SK-N-SH (cell line): ENCODE measurements around the gene NRP2. TPM values are rescaled to one million over a fixed set of nuclear protein-coding genes. Genes with fewer than 3 reads are reported as not detected.

Experiments used
- CTCF ChIA-PET: fragments of 300-600, 350-600 bp; formaldehyde crosslinking; extraction: SDS; loops from one replicate; lab custom pipeline; 2021; lab: Yijun Ruan, JAX
- POLR2A ChIA-PET: fragments of 350-600 bp; sonication (Branson Sonifier 250); formaldehyde crosslinking; extraction: SDS; loops from one replicate; lab custom pipeline; 2020; ENCODE audit warnings: antibody characterized with exemption, inconsistent platforms; lab: Yijun Ruan, JAX
- DNase-seq: peaks from one replicate; pipeline ENCODE4 v3.0.0; 2012
- H2AFZ ChIP-seq: fragments of 200-600 bp; sonication (generic); 2 replicates; pipeline ENCODE4 v1.8.1; 2016; ENCODE audit warnings: antibody characterized with exemption, mild to moderate bottlenecking, low read depth
- H3F3A ChIP-seq: fragments of 200-600 bp; sonication (generic); replicated peaks from 2 replicates; pipeline ENCODE3; 2016; ENCODE audit warnings: antibody characterized with exemption, mild to moderate bottlenecking; ENCODE audit not compliant: insufficient read depth
- H3K27ac ChIP-seq, 2 experiments: fragments of 200-500 bp in 1 of 2; fragments of 200-600 bp in 1 of 2; sonication (Bioruptor generic) in 1 of 2; sonication (generic), shearing (Covaris generic) in 1 of 2; 2 replicates each; pipeline versions ENCODE4 v1.5.1 to v1.6.1; 2014 to 2016; ENCODE audit warnings: low read depth in 2 of 2, inconsistent platforms in 1 of 2, low read length in 1 of 2, mild to moderate bottlenecking in 1 of 2, mixed read lengths in 1 of 2
- H3K27me3 ChIP-seq: fragments of 200-600 bp; sonication (generic), shearing (Covaris generic); 2 replicates; pipeline ENCODE4 v1.6.1; 2016; ENCODE audit warnings: mixed run types; ENCODE audit not compliant: insufficient read depth
- H3K36me3 ChIP-seq, 2 experiments: fragments of 200-500 bp in 1 of 2; fragments of 200-600 bp in 1 of 2; sonication (Bioruptor generic) in 1 of 2; sonication (generic) in 1 of 2; replicated peaks in 1 of 2; 2 replicates each; pipeline versions ENCODE3 to v1.5.1; 2014 to 2016; ENCODE audit warnings: low read length in 1 of 2, mild to moderate bottlenecking in 1 of 2; ENCODE audit not compliant: insufficient read depth in 2 of 2, control insufficient read depth in 1 of 2
- H3K4me1 ChIP-seq, 2 experiments: fragments of 200-500 bp in 1 of 2; fragments of 200-600 bp in 1 of 2; sonication (Bioruptor generic) in 1 of 2; sonication (generic), shearing (Covaris generic) in 1 of 2; 2 replicates each; pipeline versions ENCODE4 v1.5.1 to v1.6.1; 2014 to 2016; ENCODE audit warnings: low read depth in 1 of 2, low read length in 1 of 2, mixed run types in 1 of 2; ENCODE audit not compliant: insufficient read depth in 2 of 2, control insufficient read depth in 1 of 2
- H3K4me2 ChIP-seq: fragments of 200-600 bp; sonication (generic), shearing (Covaris generic); 2 replicates; pipeline ENCODE4 v1.6.1; 2017; ENCODE audit warnings: mixed run types
- H3K4me3 ChIP-seq, 2 experiments: fragments of 200-500 bp in 1 of 2; fragments of 200-600 bp in 1 of 2; sonication (Bioruptor generic) in 1 of 2; sonication (generic), shearing (Covaris generic) in 1 of 2; 2 replicates each; pipeline versions ENCODE4 v1.5.1 to v1.8.1; 2014 to 2016; ENCODE audit warnings: low read depth in 2 of 2, inconsistent platforms in 1 of 2, low read length in 1 of 2, mild to moderate bottlenecking in 1 of 2, mixed read lengths in 1 of 2, moderate library complexity in 1 of 2
- H3K79me2 ChIP-seq: fragments of 200-600 bp; sonication (generic); 2 replicates; pipeline ENCODE4 v1.8.1; 2017; ENCODE audit warnings: mild to moderate bottlenecking; ENCODE audit not compliant: insufficient read depth
- H3K9ac ChIP-seq: fragments of 200-600 bp; sonication (generic); 2 replicates; pipeline ENCODE4 v1.6.1; 2017; ENCODE audit warnings: mixed run types
- H3K9me2 ChIP-seq: fragments of 200-600 bp; sonication (generic); 2 replicates; pipeline ENCODE4 v1.6.1; 2017; ENCODE audit warnings: mixed run types
- H3K9me3 ChIP-seq: fragments of 200-600 bp; sonication (generic); 2 replicates; pipeline ENCODE4 v1.6.1; 2017; ENCODE audit warnings: mixed run types, mild to moderate bottlenecking, moderate library complexity
- H4K20me1 ChIP-seq: fragments of 200-600 bp; sonication (generic); 2 replicates; pipeline ENCODE4 v1.6.1; 2017; ENCODE audit warnings: mild to moderate bottlenecking, mixed run types; ENCODE audit not compliant: insufficient read depth
- CHD2 ChIP-seq: fragments of 150-350 bp; IDR thresholded peaks from 2 replicates; pipeline ENCODE4 v1.6.1; 2018; ENCODE audit warnings: low read length; ENCODE audit not compliant: partially characterized antibody
- CTCF ChIP-seq: fragments of 200-600 bp; sonication (generic); IDR thresholded peaks from 2 replicates; pipeline ENCODE4 v1.6.1; 2017; ENCODE audit warnings: antibody characterized with exemption, mild to moderate bottlenecking, moderate library complexity
- ELF1 ChIP-seq: IDR thresholded peaks from 2 replicates; pipeline ENCODE4 v1.4.0; 2012
- EP300 ChIP-seq, 2 experiments: IDR thresholded peaks; 2 replicates each; pipeline versions ENCODE4 v1.4.0 to v1.6.1; 2012; ENCODE audit warnings: borderline replicate concordance in 1 of 2, low read depth in 1 of 2, low read length in 1 of 2
- EZH2phosphoT487 ChIP-seq: fragments of 200-600 bp; sonication (generic); IDR thresholded peaks from 2 replicates; pipeline ENCODE4 v1.6.1; 2017; ENCODE audit warnings: low read depth, mixed run types, mild to moderate bottlenecking, antibody characterized with exemption, moderate library complexity, borderline replicate concordance
- FOXM1 ChIP-seq: IDR thresholded peaks from 2 replicates; pipeline ENCODE4 v1.4.0; 2012; ENCODE audit warnings: low read depth, mild to moderate bottlenecking
- GATA2 ChIP-seq: sonication (generic); formaldehyde crosslinking; IDR thresholded peaks from 2 replicates; pipeline ENCODE4 v1.5.0; 2020; ENCODE audit warnings: mild to moderate bottlenecking, missing genetic modification reagents
- IRF3 ChIP-seq: fragments of 150-350 bp; IDR thresholded peaks from 2 replicates; pipeline ENCODE4 v1.6.1; 2016; ENCODE audit warnings: mild to moderate bottlenecking, low read depth, low read length
- MEF2A ChIP-seq: IDR thresholded peaks from 2 replicates; pipeline ENCODE4 v1.4.0; 2012; ENCODE audit warnings: low read depth, borderline replicate concordance
- MXI1 ChIP-seq: IDR thresholded peaks from 2 replicates; pipeline ENCODE4 v1.6.1; 2012; ENCODE audit warnings: mild to moderate bottlenecking, low read depth, low read length, improper control_type of control experiment
- PBX3 ChIP-seq: IDR thresholded peaks from 2 replicates; pipeline ENCODE4; 2012
- POLR2AphosphoS5 ChIP-seq: IDR thresholded peaks from 2 replicates; pipeline ENCODE4 v1.6.1; 2012; ENCODE audit warnings: low read depth, low read length
- RAD21 ChIP-seq: IDR thresholded peaks from 2 replicates; pipeline ENCODE4 v1.6.1; 2012; ENCODE audit warnings: mild to moderate bottlenecking, low read length
- RCOR1 ChIP-seq: fragments of 150-350 bp; IDR thresholded peaks from 2 replicates; pipeline ENCODE4 v1.6.1; 2017; ENCODE audit warnings: antibody characterized with exemption, low read length
- RFX5 ChIP-seq: IDR thresholded peaks from 2 replicates; pipeline ENCODE4 v1.6.1; 2012; ENCODE audit warnings: mild to moderate bottlenecking, improper control_type of control experiment, low read length
- SIN3A ChIP-seq: IDR thresholded peaks from 2 replicates; pipeline ENCODE4 v1.6.1; 2012; ENCODE audit warnings: low read depth, mild to moderate bottlenecking, low read length, moderate library complexity, borderline replicate concordance
- TCF12 ChIP-seq: IDR thresholded peaks from 2 replicates; pipeline ENCODE4 v1.4.0; 2012
- TEAD4 ChIP-seq: IDR thresholded peaks from 2 replicates; pipeline ENCODE4 v1.4.0; 2012; ENCODE audit warnings: mild to moderate bottlenecking, borderline replicate concordance; ENCODE audit not compliant: insufficient read depth
- YY1 ChIP-seq: IDR thresholded peaks from 2 replicates; pipeline ENCODE4 v1.4.0; 2012; ENCODE audit warnings: low read depth, mild to moderate bottlenecking
- WGBS: methylation state at CpG from one replicate; pipeline ENCODE4 v1.1.6; 2017; ENCODE audit warnings: low lambda C conversion rate; 5-methylcytosine and 5-hydroxymethylcytosine counted together
- polyA plus RNA-seq, 3 experiments: library from polyadenylated mRNA; depleted of rRNA; stranded (reverse); fragments of >200 nt; gene quantifications; 2 replicates each; pipeline ENCODE4 v1.2.3, GENCODE V29; 2012
- TF ChIP-seq, protein P1 (sequence below): IDR thresholded peaks from 2 replicates; pipeline ENCODE4 v1.4.0; 2012; ENCODE audit warnings: low read depth
- TF ChIP-seq, protein P2 (sequence below): fragments of 150-350 bp; IDR thresholded peaks from 2 replicates; pipeline ENCODE4 v1.6.1; 2017; ENCODE audit warnings: antibody characterized with exemption, low read length, low read depth, borderline replicate concordance

NRP2 gene
- polyA plus RNA-seq, 1 of the 3 experiments (the other 2 are of a cell fraction) = 68.8 TPM

- TF ChIP-seq, protein P1, sequence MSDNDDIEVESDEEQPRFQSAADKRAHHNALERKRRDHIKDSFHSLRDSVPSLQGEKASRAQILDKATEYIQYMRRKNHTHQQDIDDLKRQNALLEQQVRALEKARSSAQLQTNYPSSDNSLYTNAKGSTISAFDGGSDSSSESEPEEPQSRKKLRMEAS = no peak
- TF ChIP-seq FOXM1 (no peak), TEAD4 (no peak), SIN3A (no peak), CHD2 (no peak), ELF1 (no peak), MXI1 (no peak), RAD21 (no peak), MEF2A (no peak), RCOR1 (no peak)
These were observed 77.4 kb downstream of the NRP2 start (continued) for GRCh38 chr2:205759732-205760131.

DNA sequence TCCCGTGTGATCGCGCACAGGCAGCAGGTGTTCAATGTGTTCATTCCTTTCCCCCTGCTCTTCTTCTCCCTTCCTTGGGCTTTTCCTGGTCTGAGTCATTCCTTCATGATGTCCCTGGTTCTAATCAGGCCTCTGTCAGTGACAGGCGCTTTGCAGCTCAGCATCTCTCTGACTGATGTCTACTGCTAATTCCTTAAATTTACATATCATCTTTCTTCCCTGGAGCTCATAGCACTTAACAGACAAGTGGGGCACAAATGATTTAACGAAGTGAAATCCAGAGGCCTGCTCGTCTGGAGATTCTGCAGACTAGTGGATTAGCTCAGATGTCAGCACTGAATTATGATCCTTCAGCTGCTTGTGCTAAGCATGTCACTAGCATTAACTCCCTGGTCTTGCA is 77.9 kb downstream of the NRP2 start:
- Histone ChIP-seq H3K4me3 (no peak overlapping the region), H3K9me3 (no peaks in the 10 kb centered on the region), H3K4me2 (no peak overlapping the region), H2AFZ (no peak overlapping the region), H4K20me1 (no peaks in the 10 kb centered on the region), H3K9me2 (no peaks in the 10 kb centered on the region), H3F3A (peaks cover 10% of the 10 kb centered on the region), H3K79me2 (no peaks in the 10 kb centered on the region), H3K27me3 (no peaks in the 10 kb centered on the region), H3K36me3 (peaks cover 17 to 31% of the 10 kb centered on the region in 2 experiments), H3K27ac (no peak overlapping the region), H3K4me1 (peaks cover 8 to 20% of the 10 kb centered on the region in 2 experiments; a peak in 3 of 4 replicates), H3K9ac (no peak overlapping the region)
- no peak for TF ChIP-seq RFX5
- TF ChIP-seq EZH2phosphoT487 = no peak
- TF ChIP-seq, protein P2, sequence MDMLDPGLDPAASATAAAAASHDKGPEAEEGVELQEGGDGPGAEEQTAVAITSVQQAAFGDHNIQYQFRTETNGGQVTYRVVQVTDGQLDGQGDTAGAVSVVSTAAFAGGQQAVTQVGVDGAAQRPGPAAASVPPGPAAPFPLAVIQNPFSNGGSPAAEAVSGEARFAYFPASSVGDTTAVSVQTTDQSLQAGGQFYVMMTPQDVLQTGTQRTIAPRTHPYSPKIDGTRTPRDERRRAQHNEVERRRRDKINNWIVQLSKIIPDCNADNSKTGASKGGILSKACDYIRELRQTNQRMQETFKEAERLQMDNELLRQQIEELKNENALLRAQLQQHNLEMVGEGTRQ = no peak
- TF ChIP-seq SIN3A = no peak
- no peak for TF ChIP-seq TEAD4
- no peak for TF ChIP-seq CHD2
- TF ChIP-seq IRF3 = no peak
- TF ChIP-seq RCOR1 = peak; percentile 45; the same call in 1 of the 2 replicates
- no peak for TF ChIP-seq RAD21
- no peak for TF ChIP-seq YY1
- TF ChIP-seq CTCF = no peak
- TF ChIP-seq, protein P1 = no peak
- no peak for TF ChIP-seq ELF1
- TF ChIP-seq PBX3 = 0 out of 2 replicates have a peak, but pooled peaks have one; percentile 20
- peak in 1 of 2 experiments; percentile 35; a peak in 1 of 4 replicates for TF ChIP-seq EP300 (IDR thresholded peaks at IDR 0.05; ENCODE audit: borderline replicate concordance in 1 of 2, low read depth in 1 of 2, low read length in 1 of 2)
- no peak for TF ChIP-seq FOXM1
- 0 out of 2 replicates have a peak, but pooled peaks have one; percentile 20 for TF ChIP-seq GATA2 (CRISPR knock-in tag)
- TF ChIP-seq TCF12 = peak; percentile 56; the same call in 1 of the 2 replicates
- no peak for TF ChIP-seq POLR2AphosphoS5
- ChIA-PET CTCF (interaction anchor here (0.7 to 4.3 kb wide), 3 partner anchors 13 to 164 kb away, joined by 3 to 31 read pairs (median 3); no protein-coding TSS in a partner anchor), POLR2A (interaction anchor here (0.9 to 1.0 kb wide), 2 partner anchors 14 to 78 kb away, joined by 3 to 4 read pairs; partner anchors contain the start of gene NRP2)
- WGBS = 90% methylated on average over 6 of the region's 6 CpGs
- no peak for DNase-seq
